GM21528 (cell line): ENCODE measurements around the gene MGAT4C.

Experiments used
- ATAC-seq: cut with Tn5 transposase; IDR thresholded peaks from one replicate; pipeline ENCODE4 v1.9.1; 2021; ENCODE audit warnings: mild to moderate bottlenecking, moderate library complexity; ENCODE audit not compliant: unreplicated experiment, low FRiP score

MGAT4C gene

DNA sequence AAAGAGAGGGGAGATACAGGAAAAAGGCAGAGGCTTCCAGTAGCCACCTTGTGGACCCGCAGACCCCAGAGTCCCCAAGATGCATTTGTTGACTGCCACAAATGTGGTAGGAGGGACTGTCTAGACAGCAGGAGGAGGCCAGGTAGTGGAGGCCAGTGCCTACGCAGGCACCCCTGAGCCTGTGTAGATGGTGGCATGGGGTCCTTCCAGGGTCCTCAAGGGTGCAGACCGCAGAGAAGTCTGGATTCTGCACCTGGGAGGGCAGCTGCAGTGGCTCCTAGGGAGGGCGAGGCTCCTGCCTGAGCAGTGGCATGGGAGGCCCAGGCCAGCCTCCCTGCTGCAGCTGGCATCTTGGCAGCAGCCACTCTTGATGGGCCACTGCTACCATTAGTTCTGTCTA is 262.4 kb downstream of the MGAT4C start:
- no peak for ATAC-seq

DNA sequence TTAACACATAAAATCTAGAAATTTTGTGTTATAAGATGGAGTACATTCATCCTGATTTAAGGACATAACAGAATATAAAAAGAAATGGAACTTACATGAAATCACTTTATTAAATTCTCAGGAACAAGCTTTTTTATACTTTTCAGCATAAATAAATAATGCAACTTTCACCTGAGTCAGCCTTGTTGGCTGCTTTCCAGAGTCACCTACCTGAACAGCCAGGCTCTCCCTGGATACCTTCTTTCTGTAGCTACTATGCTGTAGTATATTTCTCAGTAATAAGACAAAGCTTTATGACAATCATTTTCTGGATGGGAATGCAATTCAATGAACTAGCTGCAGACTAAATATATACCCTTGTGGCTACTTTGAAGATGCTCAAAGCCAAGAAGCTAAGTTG is 270.2 kb downstream of the MGAT4C start:
- ATAC-seq, result no peak

DNA sequence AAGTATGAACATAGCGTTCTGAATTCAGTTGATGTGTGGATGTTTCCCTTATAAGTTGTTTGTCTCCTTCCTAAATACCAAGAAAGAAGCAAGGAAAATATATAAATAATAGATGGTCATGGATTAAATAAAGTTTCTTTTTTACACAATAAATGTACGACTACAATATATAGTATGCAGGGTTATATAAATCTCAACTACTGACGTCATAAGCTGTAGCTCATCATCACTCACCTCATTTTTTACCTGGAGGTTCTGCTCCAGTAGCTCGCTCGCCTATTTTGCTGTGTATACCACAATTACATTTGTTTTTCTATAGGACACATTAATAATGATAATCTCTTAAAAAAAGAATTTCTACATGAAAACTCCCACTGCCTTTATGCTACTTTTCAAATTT is 272.6 kb downstream of the MGAT4C start:
- ATAC-seq, result no peak

DNA sequence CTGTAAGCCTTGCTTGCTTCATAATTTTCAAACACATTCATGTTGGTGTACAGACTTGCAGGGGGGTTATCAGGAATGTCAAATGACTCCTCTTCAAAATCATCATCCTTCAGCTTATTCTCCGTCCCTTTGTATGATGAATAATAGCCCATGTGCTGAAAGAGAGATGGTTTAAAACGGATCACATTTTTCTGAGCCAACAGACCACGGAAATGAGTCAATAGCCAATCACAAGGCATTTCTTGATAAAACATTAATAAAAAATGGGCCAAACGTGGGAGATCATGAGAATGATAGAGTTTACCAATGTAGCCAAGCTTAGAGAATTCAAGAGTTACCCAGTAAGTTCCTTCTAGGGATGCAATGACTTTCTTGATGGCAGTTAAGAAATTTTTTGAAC is 276.6 kb downstream of the MGAT4C start:
- ATAC-seq, result no peak

DNA sequence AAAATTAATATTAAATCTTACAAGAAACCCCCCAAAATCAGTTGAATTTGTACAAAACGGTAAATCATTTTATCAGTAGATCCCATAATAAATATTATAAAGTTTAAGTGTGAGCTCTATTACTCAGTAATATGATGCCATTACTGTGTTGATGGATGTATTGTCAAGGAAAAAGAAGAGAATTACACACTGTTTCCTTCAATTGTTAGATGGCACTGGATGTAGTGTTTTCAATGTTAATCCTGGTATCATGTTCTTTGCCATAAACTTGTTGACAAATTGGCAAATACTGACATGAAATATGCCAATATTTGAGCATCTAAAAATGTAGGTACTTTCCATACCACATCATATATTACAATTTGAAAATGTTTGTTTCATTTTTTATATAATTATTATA is 280.5 kb downstream of the MGAT4C start:
- no peak for ATAC-seq

DNA sequence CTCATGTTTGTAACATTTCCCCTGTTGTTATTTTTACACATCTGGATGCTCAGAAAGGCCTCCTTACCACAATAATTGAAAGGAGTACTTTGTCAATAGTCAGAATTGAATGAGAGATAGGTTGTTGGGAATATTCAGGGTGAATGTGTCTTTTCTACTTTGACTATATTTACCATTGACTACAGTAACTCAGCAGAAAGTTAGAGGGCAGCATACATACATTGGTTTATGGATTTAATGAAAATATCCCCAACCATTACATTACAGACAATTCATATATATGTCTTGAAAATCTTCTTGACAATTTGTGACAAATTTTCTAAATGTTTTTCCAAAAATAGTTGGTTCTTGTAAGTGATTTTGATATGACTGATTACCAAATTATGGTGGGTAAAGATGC is 284.4 kb downstream of the MGAT4C start:
- ATAC-seq, result no peak

DNA sequence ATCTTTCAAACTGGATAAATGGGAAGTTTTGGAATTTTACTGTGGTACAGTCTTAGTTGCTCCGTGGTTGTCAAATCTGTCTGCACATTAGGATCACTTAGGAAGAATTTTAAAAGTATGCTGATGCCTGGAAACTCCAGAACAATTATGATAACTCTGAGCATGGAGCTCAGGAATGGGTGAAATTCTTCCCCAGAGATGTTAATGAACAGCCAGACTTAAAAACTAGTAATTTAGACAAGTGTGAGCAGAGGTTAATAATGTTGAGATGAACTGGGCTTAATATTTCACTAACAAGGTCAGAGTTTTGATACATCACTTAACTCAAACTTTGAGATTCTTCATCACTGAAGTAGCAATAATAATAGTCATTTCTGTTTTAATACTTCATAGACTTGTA is 287.6 kb downstream of the MGAT4C start:
- no peak for ATAC-seq

DNA sequence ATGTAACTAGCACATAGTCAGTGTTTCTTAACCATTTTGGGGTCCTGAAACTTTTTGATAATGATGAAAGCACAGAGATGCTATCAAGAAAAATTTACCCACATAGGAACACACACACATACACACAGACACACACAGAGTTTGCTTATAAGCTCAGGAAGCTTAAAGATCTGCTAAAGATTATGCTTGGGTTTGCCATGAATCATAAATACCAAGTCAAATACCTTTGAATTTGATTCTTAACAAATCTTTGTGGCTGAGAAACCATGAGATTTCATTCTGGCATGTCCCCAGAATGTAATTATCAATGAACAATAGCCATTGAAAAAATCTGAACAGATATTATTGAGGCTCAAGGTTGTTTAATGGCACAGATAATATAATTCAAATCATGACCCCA is 292.9 kb downstream of the MGAT4C start:
- no peak for ATAC-seq

DNA sequence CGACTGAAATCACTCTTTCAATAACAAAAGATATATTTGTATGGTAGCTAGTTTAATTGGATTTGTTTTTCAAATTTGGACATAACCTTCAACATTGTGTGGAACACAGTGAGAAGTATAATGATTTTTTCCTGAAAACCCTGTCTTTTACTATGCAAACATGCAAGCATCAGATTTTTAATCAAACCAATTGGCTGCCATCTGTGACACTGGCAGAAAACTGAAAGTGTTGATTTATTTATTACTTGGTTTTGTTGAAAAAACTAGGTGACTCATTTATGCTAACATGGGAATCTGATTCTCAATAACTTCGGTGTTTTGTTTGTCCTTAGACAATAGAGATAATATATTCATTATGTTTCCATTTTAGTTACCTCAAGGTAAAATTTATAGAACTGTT is 300.1 kb downstream of the MGAT4C start:
- no peak for ATAC-seq

DNA sequence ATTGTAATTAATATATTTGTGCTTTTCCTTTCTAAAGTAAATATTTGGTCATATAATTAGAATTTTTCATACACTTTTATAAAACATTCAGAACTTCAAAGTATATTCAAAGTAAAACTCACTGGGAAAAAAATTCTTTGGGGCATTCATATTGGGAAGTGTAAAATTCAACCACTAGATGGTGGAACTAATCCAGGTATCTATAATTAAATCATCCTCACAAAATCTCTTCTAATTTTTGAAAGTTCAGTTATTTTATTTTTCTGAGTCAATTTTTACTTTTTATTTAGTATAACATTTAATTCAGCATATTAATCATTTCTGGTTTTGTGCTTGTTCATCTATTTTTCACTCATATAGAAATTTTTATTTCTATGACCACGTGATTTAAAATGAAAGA is 301.1 kb downstream of the MGAT4C start:
- ATAC-seq, result no peak

DNA sequence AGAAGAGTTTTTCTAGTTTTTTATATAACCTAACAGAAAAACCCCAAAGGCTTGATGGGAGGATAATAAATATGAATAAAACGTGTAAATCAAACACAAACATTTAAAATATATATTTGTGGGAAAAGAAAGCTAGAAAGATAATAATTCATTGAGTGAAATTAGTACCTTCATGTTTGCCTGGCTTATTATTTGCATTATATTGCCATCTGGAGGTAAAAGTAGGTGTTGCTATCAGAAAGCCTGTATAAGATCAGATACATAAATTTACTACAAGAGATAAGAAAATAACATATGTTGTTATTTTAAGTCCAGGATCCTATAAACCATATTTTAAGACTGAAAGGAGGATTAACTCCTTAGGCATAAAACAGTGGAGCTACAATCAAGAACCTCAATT is 304.4 kb downstream of the MGAT4C start:
- no peak for ATAC-seq

DNA sequence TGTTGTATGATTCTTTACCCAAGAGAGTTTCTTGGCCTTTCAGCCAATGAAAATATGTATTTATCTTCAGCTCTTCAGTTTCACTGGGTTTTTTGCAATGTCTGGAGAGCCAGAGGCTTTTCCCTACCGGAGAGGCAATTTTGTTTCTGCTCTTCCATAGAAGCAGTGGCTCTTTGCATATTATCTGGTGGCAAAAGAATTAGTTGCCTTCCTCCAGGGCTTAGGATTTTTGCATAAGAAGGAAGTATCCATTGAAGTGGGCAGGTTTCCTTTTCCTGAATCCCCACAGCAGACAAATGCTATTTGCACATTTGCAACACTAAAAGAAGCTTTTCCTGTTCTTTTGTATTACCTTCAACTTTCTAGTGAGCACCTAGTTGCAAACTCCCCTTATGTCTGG is 306.9 kb downstream of the MGAT4C start:
- ATAC-seq, result no peak

DNA sequence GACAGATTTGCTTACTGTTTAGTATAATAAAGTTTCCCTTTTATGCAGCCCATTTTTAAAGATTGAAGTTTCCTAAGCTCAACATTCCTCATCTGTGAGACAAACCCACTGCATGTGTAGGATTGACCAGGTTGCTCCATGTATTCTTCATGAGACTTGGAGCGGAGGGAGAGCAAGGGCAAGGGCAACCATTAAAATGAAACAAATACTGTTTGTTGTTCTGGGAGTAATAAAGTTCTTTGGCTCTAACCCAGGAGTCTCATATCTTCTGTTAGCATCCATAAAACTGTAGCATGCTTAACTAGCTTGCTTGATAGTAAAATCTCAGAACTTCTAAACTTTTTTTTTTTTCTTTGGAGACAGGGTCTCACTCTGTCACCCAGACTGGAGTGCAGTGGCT is 307.9 kb downstream of the MGAT4C start:
- no peak for ATAC-seq

DNA sequence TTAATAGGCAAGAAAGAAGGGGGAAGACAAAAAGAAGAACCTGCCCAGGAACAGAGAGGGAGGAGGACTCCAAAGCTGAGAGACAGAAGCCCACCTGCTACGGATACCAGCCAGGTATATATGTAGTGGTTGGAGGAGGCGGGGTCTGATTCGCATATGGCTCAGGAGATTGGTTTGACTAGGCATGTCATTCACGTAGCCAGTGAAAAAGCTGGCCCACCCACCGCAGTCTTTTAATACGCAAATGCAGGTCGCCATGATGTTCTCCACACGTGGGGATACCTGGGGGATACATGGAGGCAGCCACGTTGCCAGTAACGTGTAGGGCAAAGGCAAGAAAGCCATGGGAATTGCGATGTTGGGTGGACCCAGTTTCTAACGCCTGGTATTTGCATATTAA is 308.9 kb downstream of the MGAT4C start:
- ATAC-seq, result no peak

DNA sequence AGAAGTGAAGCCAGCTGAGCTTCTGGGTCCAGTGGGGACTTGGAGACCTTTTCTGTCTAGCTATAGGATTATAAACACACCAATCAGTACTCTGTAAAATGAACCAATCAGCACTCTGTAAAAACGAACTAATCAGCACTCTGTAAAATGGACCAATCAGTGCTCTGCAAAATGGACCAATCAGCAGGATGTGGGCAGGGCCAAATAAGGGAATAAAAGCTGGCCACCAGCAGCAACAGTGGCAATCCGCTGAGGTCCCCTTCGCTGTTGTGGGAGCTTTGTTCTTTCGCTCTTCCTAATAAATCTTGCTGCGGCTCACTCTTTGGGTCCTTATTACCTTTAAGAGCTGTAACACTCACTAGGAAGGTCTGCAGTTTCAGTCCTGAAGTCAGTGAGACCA is 309.8 kb downstream of the MGAT4C start:
- no peak for ATAC-seq

DNA sequence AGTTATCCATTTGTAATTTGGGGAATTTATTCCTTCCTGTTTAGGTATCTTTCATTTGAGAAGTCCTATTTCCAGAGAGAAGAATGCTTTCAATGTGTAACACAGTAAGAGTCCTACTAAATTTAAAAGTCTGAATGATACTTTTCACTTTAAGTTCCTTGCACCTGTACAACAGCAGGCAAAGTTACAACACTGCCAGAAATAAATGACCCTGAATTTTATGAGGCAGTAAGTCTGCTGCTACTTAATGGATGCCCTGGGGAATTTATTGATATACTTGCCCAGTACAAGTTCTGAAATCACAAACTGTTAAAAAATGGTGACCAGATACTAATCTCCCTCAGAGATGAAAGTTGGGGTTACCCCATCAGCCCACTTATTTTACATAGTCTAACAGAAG is 329.0 kb downstream of the MGAT4C start:
- ATAC-seq, result no peak

DNA sequence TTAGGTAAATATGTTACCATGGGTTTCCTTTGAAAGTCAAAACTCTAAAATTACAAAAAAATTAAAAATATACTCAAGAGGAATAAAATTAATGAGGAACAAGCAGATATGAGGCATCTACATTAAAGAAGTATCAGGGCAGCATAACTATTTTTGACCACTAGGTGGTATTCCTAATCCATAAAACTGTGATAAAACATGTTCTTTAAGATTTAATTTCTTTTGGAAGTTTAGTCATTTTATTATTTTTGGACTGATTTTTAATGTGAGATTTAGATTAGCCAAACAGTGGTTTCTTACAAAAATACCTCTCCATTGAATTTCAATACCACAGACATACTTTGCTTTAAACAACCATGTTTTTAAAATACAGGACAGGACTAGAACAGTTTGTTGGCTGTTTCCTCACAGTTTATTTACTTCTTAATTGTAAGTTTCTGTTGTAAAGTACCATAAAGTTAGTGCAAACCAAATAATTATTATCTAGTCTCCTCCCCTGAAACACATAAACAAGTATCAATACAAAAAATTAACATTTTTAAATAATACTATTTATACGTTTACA is 332.3 kb downstream of the MGAT4C start:
- peak; percentile 54 for ATAC-seq

DNA sequence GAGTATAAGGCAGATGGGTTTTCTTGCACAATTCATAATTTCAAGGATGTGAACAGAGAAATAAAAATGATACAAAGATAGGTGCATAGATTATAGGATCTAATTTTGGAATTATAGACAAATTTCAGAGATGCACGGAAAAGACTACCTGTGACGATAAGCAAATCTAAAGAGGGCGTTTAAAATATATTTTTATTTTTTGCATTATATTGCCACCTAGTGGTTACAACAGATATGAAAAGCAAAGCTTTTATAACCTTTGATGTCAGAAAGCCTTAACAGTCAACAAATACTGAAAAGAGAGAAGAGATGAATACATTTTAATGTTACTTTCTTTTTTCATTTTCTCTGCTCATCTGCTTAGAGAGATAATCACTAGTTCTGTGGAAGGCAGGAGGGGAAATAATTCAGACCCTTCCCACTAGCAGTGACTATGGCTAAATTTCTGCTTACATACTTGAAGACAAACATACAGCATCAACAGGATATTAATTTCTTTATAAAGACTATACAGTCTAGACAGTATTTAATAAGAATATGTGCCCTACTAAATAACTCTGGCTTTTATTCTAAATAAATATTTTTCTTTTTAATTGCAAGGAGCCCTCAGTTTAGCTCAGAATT is 335.8 kb downstream of the MGAT4C start:
- ATAC-seq, result no peak
